Uterus (tissue), 4 donors: ENCODE measurements around the gene CST9. TPM values are rescaled to one million over a fixed set of nuclear protein-coding genes. Genes with fewer than 3 reads are reported as not detected.
A peak's percentile ranks its signal among the peaks of the same experiment; 100 is the strongest.

Experiments
- DNase-seq, 2 donors: peaks; one replicate each; pipeline ENCODE4 v3.0.0-alpha.2; 2019 to 2020
- H3K27ac ChIP-seq, 2 donors: fragments of 200-600 bp; sonication (generic); 1 replicate in 1 of 2; 2 replicates in 1 of 2; pipeline ENCODE4 v1.5.1; 2016 to 2018
- H3K27me3 ChIP-seq, 2 donors: fragments of 200-600 bp; sonication (generic); one replicate each; pipeline ENCODE4 v1.5.1; 2018 to 2019; ENCODE audit warnings: control low read depth in 1 of 2
- H3K36me3 ChIP-seq, 2 donors: fragments of 200-600 bp; sonication (generic); one replicate each; pipeline ENCODE4 v1.5.1; 2019; ENCODE audit warnings: control low read depth in 1 of 2
- H3K4me1 ChIP-seq, 2 donors: fragments of 200-600 bp; sonication (generic); one replicate each; pipeline ENCODE4 v1.5.1; 2018 to 2019; ENCODE audit warnings: control low read depth in 1 of 2
- H3K4me3 ChIP-seq, 2 donors: fragments of 200-600 bp; sonication (generic); 1 replicate in 1 of 2; 2 replicates in 1 of 2; pipeline ENCODE4 v1.5.1; 2018 to 2019; ENCODE audit warnings: mild to moderate bottlenecking in 1 of 2
- H3K9me3 ChIP-seq, 2 donors: fragments of 200-600 bp; sonication (generic); one replicate each; pipeline ENCODE4 v1.5.1; 2019; ENCODE audit warnings: control low read depth in 1 of 2
- CTCF ChIP-seq, 4 experiments: fragments of 200-600 bp in 2 of 4; fragments of 450-650 bp in 2 of 4; sonication (generic) in 2 of 4; IDR thresholded peaks; one replicate each; pipeline ENCODE4 v1.5.1; 2016 to 2019; ENCODE audit warnings: antibody characterized with exemption in 4 of 4, mild to moderate bottlenecking in 2 of 4, moderate library complexity in 1 of 4
- POLR2A ChIP-seq, 2 donors: fragments of 450-650 bp; IDR thresholded peaks; one replicate each; pipeline ENCODE4 v1.6.1; 2016; ENCODE audit warnings: antibody characterized with exemption in 2 of 2, mild to moderate bottlenecking in 1 of 2, moderate library complexity in 1 of 2
- intact Hi-C: fragments of 100-400 bp; cut with DNase I; formaldehyde crosslinking; loops from one replicate; pipeline ENCODE4 v1.15.1; 2023; ENCODE audit warnings: low total_unique reads
- total RNA-seq, 4 donors: library from RNA; depleted of rRNA in 3 of 4; stranded (reverse); fragments of >200 nt in 3 of 4; gene quantifications; one replicate each; pipeline versions ENCODE4 v1.1.0 to v1.2.4, GENCODE V29; 2014 to 2023
- donor health status: DM: yes; HTN: yes; CAD: no.

CST9 gene
- total RNA-seq, 4 donors from 2014 or later, result not detected

- no peaks in the 10 kb centered on the region for H3K27me3 ChIP-seq
- no peak for DNase-seq
- H3K4me3 ChIP-seq, result no peak overlapping the region
- H3K36me3 ChIP-seq, result no peaks in the 10 kb centered on the region
- intact Hi-C loops, result no loop called here
- H3K27ac ChIP-seq, result peak overlapping the region; percentile 57 to 61
- H3K9me3 ChIP-seq, result no peaks in the 10 kb centered on the region
- peaks cover 2 to 13% of the 10 kb centered on the region in 2 donors for H3K4me1 ChIP-seq
- TF ChIP-seq POLR2A (IDR thresholded peaks at IDR 0.05) (no peak), CTCF (IDR thresholded peaks at IDR 0.05) (no peak)
Measured at GRCh38 chr20:23630392-23630849, 24.7 kb upstream of the CST9 start.

GRCh38 chr20:23629542-23630391 is 24.1 kb upstream of the CST9 start:
- H3K4me3 ChIP-seq, result no peak overlapping the region
- intact Hi-C loops, result no loop called here
- TF ChIP-seq POLR2A (IDR thresholded peaks at IDR 0.05) (no peak), CTCF (IDR thresholded peaks at IDR 0.05) (no peak)
- H3K4me1 ChIP-seq, result peaks cover 0 to 13% of the 10 kb centered on the region in 2 donors
- peak overlapping the region; percentile 57 to 61 for H3K27ac ChIP-seq
- H3K27me3 ChIP-seq, result no peaks in the 10 kb centered on the region
- no peak for DNase-seq
- no peaks in the 10 kb centered on the region for H3K36me3 ChIP-seq
- H3K9me3 ChIP-seq, result no peaks in the 10 kb centered on the region

GRCh38 chr20:23629017-23629541 is 23.4 kb upstream of the CST9 start:
- peak in 1 of 2 donors; percentile 72 for DNase-seq
- intact Hi-C loops, result no loop called here
- Histone ChIP-seq H3K9me3 (no peaks in the 10 kb centered on the region), H3K4me3 (no peak overlapping the region), H3K36me3 (no peaks in the 10 kb centered on the region), H3K27me3 (no peaks in the 10 kb centered on the region), H3K4me1 (peaks cover 0 to 13% of the 10 kb centered on the region in 2 donors), H3K27ac (peak overlapping the region; percentile 57 to 64)
- TF ChIP-seq POLR2A (IDR thresholded peaks at IDR 0.05) (no peak), CTCF (IDR thresholded peaks at IDR 0.05) (no peak)

DNA sequence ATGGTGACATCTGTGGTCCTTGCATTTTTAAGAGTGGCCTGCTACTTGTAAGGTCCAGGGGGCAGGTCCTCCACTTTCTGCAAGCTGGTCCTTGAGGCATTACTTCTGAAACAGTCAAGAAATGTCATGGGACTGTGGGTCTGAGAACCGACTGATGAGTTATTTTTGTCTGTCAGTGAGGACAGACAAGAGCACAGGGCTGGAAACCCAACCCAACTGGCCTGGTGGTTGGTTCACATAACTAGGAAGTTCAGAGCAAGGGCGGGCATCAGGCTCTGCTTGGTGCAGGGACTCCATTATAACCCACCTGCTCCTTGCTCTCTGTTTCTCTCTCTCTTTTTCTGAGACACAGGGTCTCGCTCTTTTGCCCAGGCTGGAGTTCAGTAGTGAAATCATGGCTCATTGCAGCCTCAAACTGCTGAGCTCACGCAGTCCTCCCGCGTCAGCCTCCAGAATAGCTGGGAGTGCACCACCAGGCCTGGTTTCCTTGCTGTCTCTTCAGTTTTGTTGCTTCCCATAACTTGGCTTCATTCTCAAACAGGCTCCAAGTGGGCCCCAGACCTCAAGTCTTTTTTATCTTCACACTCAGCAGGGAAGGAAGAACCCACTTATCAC is 22.8 kb upstream of the CST9 start:
- TF ChIP-seq CTCF (IDR thresholded peaks at IDR 0.05) (no peak), POLR2A (IDR thresholded peaks at IDR 0.05) (no peak)
- Histone ChIP-seq H3K27me3 (no peaks in the 10 kb centered on the region), H3K27ac (peak overlapping the region; percentile 57 to 64), H3K36me3 (no peaks in the 10 kb centered on the region), H3K4me1 (peaks cover 4 to 18% of the 10 kb centered on the region in 2 donors), H3K9me3 (no peaks in the 10 kb centered on the region), H3K4me3 (no peak overlapping the region)
- DNase-seq, result no peak
- intact Hi-C loops, result no loop called here

DNA sequence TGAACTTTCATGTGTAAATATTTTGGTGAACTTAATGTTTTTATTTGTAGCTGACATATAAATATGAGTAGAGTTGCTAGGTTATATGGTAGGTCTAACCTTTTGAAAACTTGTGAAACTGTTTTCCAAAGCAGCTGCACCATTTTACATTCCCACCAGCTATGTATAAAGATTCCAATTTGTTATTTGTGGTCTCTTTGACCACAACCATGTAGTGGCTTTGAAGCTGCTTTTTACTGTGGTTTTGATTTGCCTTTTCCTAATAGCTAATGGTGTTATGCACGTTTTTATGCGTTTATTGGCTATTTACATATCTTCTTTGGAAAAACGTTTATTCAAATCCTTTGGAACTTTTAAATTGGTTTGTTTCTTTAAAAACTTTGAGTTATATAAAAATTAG is 21.8 kb upstream of the CST9 start:
- TF ChIP-seq CTCF (IDR thresholded peaks at IDR 0.05) (no peak), POLR2A (IDR thresholded peaks at IDR 0.05) (no peak)
- peaks cover 4 to 22% of the 10 kb centered on the region in 2 donors for H3K4me1 ChIP-seq
- H3K27me3 ChIP-seq, result no peaks in the 10 kb centered on the region

More for the DNA sequence above, 21.8 kb upstream of the CST9 start:
- Histone ChIP-seq H3K9me3 (no peaks in the 10 kb centered on the region), H3K36me3 (no peaks in the 10 kb centered on the region), H3K27ac (no peak overlapping the region), H3K4me3 (no peak overlapping the region)
- intact Hi-C loops, result no loop called here
- DNase-seq, result no peak
